SK-N-SH treated with all-trans-retinoic acid at 6 μM for 48 hours (cell line): ENCODE data around the gene SRPRB.
"Not testable (repeated sequence)": the region's sequence is repeated elsewhere in the genome, so short reads cannot be mapped to it uniquely, and the experiment has no call there.

Experiments
- ATAC-seq: fragments of 200-7000 bp; cut with Tn5 transposase; 3 replicates; pipeline ENCODE4 v1.9.1; 2020; ENCODE audit warnings: mild to moderate bottlenecking, moderate library complexity
- ARNTL ChIP-seq: fragments of 450-650 bp; formaldehyde crosslinking; IDR thresholded peaks from 2 replicates; pipeline ENCODE4 v1.5.0; 2020; ENCODE audit warnings: low read depth, mild to moderate bottlenecking, moderate library complexity, borderline replicate concordance
- BACH2 ChIP-seq: fragments of 250-450 bp; sonication (Bioruptor Pico); IDR thresholded peaks from 2 replicates; pipeline ENCODE4 v1.9.0; 2021; ENCODE audit warnings: mild to moderate bottlenecking, borderline replicate concordance
- CSDC2 ChIP-seq: fragments of 250-450 bp; sonication (Bioruptor Pico); IDR thresholded peaks from 2 replicates; pipeline ENCODE4 v1.5.0; 2020; ENCODE audit warnings: mild to moderate bottlenecking, moderate library complexity
- ESRRG ChIP-seq: fragments of 250-450 bp; sonication (Bioruptor Pico); IDR thresholded peaks from 2 replicates; pipeline ENCODE4 v1.6.1; 2021; ENCODE audit warnings: mild to moderate bottlenecking
- GLIS3 ChIP-seq: fragments of 250-450 bp; sonication (Bioruptor Pico); IDR thresholded peaks from 2 replicates; pipeline ENCODE4 v1.5.0; 2020; ENCODE audit warnings: mild to moderate bottlenecking, moderate library complexity
- ISL1 ChIP-seq: fragments of 250-450 bp; sonication (Bioruptor Pico); IDR thresholded peaks from 2 replicates; pipeline ENCODE4 v2.1.2; 2022; ENCODE audit warnings: mild to moderate bottlenecking, moderate library complexity
- OSR1 ChIP-seq: fragments of 250-450 bp; sonication (Bioruptor Pico); IDR thresholded peaks from 2 replicates; pipeline ENCODE4 v1.8.0; 2022; ENCODE audit warnings: moderate library complexity, mild to moderate bottlenecking, inconsistent platforms
- PPARA ChIP-seq: fragments of 250-450 bp; sonication (Bioruptor Pico); IDR thresholded peaks from 2 replicates; pipeline ENCODE4 v1.5.0; 2020; ENCODE audit warnings: mild to moderate bottlenecking, borderline replicate concordance
- RARB ChIP-seq: fragments of 250-450 bp; sonication (Bioruptor Pico); IDR thresholded peaks from 2 replicates; pipeline ENCODE4 v1.8.0; 2021; ENCODE audit warnings: mild to moderate bottlenecking, moderate library complexity
- SNAI2 ChIP-seq: fragments of 250-450 bp; sonication (Bioruptor Pico); IDR thresholded peaks from 2 replicates; pipeline ENCODE4 v1.5.0; 2020; ENCODE audit warnings: mild to moderate bottlenecking, moderate library complexity
- TCF4 ChIP-seq: fragments of 250-450 bp; sonication (Bioruptor Pico); IDR thresholded peaks from 2 replicates; pipeline ENCODE4 v1.8.0; 2021; ENCODE audit warnings: mild to moderate bottlenecking, moderate library complexity, borderline replicate concordance
- TOX ChIP-seq: fragments of 250-450 bp; sonication (Bioruptor Pico); IDR thresholded peaks from 2 replicates; pipeline ENCODE4 v1.8.0; 2021; ENCODE audit warnings: mild to moderate bottlenecking, moderate library complexity, borderline replicate concordance
- ZC3H10 ChIP-seq: fragments of 250-450 bp; sonication (Bioruptor Pico); IDR thresholded peaks from 2 replicates; pipeline ENCODE4 v1.5.1; 2021; ENCODE audit warnings: mild to moderate bottlenecking, moderate library complexity
- ZFP3 ChIP-seq: fragments of 250-450 bp; sonication (Bioruptor Pico); IDR thresholded peaks from 2 replicates; pipeline ENCODE4 v1.5.0; 2020; ENCODE audit warnings: mild to moderate bottlenecking, moderate library complexity
- ZFP30 ChIP-seq: fragments of 450-650 bp; formaldehyde crosslinking; IDR thresholded peaks from 2 replicates; pipeline ENCODE4 v1.5.0; 2022; ENCODE audit warnings: mild to moderate bottlenecking, moderate library complexity
- ZNF565 ChIP-seq: fragments of 450-650 bp; formaldehyde crosslinking; conservative IDR thresholded peaks from 2 replicates; pipeline ENCODE4 v1.5.0; 2020; ENCODE audit warnings: low read depth, mild to moderate bottlenecking, moderate library complexity
- ZNF70 ChIP-seq: fragments of 450-650 bp; formaldehyde crosslinking; IDR thresholded peaks from 2 replicates; pipeline ENCODE4 v1.5.0; 2020; ENCODE audit warnings: mild to moderate bottlenecking, moderate library complexity
- ZNF8 ChIP-seq: fragments of 450-650 bp; formaldehyde crosslinking; IDR thresholded peaks from 2 replicates; pipeline ENCODE4 v1.5.0; 2020; ENCODE audit warnings: mild to moderate bottlenecking, moderate library complexity
- TF ChIP-seq, protein P1 (sequence below): fragments of 250-450 bp; sonication (Bioruptor Pico); IDR thresholded peaks from 2 replicates; pipeline ENCODE4 v1.5.1; 2020; ENCODE audit warnings: low read depth, mild to moderate bottlenecking, moderate library complexity
- TF ChIP-seq, protein P2 (sequence below): fragments of 250-450 bp; sonication (Bioruptor Pico); IDR thresholded peaks from 2 replicates; pipeline ENCODE4 v1.8.0; 2020; ENCODE audit warnings: mild to moderate bottlenecking, moderate library complexity, borderline replicate concordance
- TF ChIP-seq, protein P3 (sequence below): fragments of 250-450 bp; sonication (Bioruptor Pico); IDR thresholded peaks from 2 replicates; pipeline ENCODE4 v1.5.1; 2021; ENCODE audit warnings: mild to moderate bottlenecking, moderate library complexity
- TF ChIP-seq, protein P4 (sequence below): fragments of 250-450 bp; sonication (Bioruptor Pico); IDR thresholded peaks from 2 replicates; pipeline ENCODE4 v1.5.0; 2020; ENCODE audit warnings: mild to moderate bottlenecking, moderate library complexity

SRPRB gene

DNA sequence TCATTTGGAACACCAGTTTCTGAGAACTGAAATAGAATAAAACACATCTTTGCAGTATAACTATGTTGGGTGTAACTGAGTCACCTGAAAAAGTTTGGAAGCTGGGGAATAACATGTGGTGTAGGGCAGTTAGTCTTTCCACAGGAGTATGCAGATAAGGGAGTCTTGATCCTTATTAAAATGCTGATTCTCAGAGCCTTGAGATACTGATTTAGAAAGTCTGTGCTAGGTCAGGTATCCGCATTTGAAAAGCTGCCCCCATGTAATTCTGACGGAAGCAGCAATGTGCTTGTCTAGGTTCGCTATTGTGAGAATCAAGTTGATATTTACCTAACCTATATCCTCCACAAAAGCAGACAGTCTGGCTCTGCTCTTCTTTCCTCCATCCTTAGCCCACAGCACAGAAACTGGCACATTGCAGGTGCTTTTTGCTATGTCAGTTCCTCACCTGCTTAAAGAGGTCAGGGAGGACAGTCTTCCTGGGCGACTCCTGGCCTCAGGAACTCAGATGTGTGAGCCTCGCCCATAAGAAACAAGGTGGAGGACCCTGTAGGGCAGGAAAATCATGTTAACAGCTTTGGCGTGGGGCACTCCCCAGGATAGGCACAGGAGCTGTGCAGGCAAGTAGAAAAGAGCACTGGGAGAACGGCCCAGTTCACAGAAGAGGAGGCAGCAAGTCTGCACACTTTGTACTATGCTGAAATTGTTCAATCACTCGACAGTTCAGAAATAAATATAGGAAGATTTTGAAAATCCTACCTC, 27.6 kb upstream of the SRPRB start:
- TF ChIP-seq SNAI2 (CRISPR knock-in tag) (no peak), BACH2 (CRISPR knock-in tag) (no peak), ARNTL (CRISPR knock-in tag) (no peak), TCF4 (CRISPR knock-in tag) (no peak), OSR1 (CRISPR knock-in tag) (no peak), ESRRG (no peak), TOX (CRISPR knock-in tag) (no peak), CSDC2 (CRISPR knock-in tag) (no peak), ZFP30 (no peak), ZNF565 (CRISPR knock-in tag) (no peak), ZC3H10 (CRISPR knock-in tag) (no peak), ZFP3 (no peak), ZNF70 (no peak), ISL1 (CRISPR knock-in tag) (no peak), PPARA (no peak), GLIS3 (CRISPR knock-in tag) (no peak)
- TF ChIP-seq, protein P1, sequence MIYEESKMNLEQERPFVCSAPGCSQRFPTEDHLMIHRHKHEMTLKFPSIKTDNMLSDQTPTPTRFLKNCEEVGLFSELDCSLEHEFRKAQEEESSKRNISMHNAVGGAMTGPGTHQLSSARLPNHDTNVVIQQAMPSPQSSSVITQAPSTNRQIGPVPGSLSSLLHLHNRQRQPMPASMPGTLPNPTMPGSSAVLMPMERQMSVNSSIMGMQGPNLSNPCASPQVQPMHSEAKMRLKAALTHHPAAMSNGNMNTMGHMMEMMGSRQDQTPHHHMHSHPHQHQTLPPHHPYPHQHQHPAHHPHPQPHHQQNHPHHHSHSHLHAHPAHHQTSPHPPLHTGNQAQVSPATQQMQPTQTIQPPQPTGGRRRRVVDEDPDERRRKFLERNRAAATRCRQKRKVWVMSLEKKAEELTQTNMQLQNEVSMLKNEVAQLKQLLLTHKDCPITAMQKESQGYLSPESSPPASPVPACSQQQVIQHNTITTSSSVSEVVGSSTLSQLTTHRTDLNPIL (CRISPR knock-in tag) = no peak
- TF ChIP-seq, protein P2, sequence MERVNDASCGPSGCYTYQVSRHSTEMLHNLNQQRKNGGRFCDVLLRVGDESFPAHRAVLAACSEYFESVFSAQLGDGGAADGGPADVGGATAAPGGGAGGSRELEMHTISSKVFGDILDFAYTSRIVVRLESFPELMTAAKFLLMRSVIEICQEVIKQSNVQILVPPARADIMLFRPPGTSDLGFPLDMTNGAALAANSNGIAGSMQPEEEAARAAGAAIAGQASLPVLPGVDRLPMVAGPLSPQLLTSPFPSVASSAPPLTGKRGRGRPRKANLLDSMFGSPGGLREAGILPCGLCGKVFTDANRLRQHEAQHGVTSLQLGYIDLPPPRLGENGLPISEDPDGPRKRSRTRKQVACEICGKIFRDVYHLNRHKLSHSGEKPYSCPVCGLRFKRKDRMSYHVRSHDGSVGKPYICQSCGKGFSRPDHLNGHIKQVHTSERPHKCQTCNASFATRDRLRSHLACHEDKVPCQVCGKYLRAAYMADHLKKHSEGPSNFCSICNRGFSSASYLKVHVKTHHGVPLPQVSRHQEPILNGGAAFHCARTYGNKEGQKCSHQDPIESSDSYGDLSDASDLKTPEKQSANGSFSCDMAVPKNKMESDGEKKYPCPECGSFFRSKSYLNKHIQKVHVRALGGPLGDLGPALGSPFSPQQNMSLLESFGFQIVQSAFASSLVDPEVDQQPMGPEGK (CRISPR knock-in tag) = no peak
- TF ChIP-seq, protein P3, sequence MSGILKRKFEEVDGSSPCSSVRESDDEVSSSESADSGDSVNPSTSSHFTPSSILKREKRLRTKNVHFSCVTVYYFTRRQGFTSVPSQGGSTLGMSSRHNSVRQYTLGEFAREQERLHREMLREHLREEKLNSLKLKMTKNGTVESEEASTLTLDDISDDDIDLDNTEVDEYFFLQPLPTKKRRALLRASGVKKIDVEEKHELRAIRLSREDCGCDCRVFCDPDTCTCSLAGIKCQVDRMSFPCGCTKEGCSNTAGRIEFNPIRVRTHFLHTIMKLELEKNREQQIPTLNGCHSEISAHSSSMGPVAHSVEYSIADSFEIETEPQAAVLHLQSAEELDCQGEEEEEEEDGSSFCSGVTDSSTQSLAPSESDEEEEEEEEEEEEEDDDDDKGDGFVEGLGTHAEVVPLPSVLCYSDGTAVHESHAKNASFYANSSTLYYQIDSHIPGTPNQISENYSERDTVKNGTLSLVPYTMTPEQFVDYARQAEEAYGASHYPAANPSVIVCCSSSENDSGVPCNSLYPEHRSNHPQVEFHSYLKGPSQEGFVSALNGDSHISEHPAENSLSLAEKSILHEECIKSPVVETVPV (CRISPR knock-in tag) = no peak
- ATAC-seq = no peak

DNA sequence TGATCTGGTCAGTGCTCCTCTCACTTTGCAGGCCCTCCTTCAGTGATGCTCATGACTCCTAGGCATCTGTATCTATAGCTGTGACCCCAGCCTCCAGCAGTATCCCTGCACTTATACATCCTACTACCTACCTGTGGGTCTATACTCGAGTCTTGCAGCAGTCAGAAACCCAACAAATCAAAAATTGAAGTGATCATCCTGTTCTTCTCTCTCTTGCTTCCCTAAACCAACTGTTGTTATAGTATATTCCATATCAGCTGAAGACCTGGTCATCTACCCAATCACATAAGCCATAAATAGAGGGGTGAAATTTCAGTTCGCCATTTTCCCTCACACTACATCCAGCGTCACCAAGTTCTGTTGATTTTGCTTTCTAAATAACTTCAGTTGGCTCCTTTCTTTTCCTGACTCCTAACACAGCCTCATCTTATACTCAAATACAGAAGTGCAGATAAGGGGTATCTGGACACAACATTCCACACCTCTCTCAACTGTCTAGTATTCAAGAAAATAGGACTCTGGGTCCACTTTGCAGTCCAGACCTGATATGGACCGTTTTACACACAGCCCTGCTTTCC, 25.9 kb upstream of the SRPRB start:
- TF ChIP-seq ZC3H10 (CRISPR knock-in tag) (no peak), RARB (CRISPR knock-in tag) (no peak), ISL1 (CRISPR knock-in tag) (no peak), TCF4 (CRISPR knock-in tag) (no peak), ZFP30 (no peak), ESRRG (no peak), ZNF8 (no peak), PPARA (no peak), BACH2 (CRISPR knock-in tag) (no peak), ZNF565 (CRISPR knock-in tag) (no peak), ZFP3 (no peak)
- TF ChIP-seq, protein P4, sequence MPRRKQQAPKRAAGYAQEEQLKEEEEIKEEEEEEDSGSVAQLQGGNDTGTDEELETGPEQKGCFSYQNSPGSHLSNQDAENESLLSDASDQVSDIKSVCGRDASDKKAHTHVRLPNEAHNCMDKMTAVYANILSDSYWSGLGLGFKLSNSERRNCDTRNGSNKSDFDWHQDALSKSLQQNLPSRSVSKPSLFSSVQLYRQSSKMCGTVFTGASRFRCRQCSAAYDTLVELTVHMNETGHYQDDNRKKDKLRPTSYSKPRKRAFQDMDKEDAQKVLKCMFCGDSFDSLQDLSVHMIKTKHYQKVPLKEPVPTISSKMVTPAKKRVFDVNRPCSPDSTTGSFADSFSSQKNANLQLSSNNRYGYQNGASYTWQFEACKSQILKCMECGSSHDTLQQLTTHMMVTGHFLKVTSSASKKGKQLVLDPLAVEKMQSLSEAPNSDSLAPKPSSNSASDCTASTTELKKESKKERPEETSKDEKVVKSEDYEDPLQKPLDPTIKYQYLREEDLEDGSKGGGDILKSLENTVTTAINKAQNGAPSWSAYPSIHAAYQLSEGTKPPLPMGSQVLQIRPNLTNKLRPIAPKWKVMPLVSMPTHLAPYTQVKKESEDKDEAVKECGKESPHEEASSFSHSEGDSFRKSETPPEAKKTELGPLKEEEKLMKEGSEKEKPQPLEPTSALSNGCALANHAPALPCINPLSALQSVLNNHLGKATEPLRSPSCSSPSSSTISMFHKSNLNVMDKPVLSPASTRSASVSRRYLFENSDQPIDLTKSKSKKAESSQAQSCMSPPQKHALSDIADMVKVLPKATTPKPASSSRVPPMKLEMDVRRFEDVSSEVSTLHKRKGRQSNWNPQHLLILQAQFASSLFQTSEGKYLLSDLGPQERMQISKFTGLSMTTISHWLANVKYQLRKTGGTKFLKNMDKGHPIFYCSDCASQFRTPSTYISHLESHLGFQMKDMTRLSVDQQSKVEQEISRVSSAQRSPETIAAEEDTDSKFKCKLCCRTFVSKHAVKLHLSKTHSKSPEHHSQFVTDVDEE (CRISPR knock-in tag) = no peak
- TF ChIP-seq, protein P3 (CRISPR knock-in tag) = no peak
- no peak for ATAC-seq

DNA sequence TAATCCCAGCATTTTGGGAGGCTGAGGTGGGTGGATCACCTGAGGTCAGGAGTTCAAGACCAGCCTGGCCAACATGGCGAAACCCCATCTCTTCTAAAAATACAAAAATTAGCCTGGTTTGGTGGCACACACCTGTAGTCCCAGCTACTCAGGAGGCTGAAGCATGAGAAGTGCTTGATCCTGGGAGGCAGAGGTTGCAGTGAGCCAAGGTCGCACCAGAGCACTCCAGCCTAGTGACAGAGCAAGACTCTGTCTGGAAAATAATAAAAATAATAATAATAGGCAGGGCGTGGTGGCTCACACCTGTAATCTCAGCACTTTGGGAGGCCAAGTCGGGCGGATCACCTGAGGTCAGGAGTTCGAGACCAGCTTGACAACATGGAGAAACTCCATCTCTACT, 24.9 kb upstream of the SRPRB start:
- not testable (repeated sequence) for ATAC-seq
